ENCODE data around the gene PARD3. TPM values are rescaled to one million over a fixed set of nuclear protein-coding genes. Genes with fewer than 3 reads are reported as not detected.

Gene PARD3
- total RNA-seq, 1 experiment from 2014 or later, result 46.3 TPM

- CTCF ChIA-PET, result no interaction called here
- Histone ChIP-seq H3K79me2 (ENCODE audit: insufficient read depth, low read length) (peaks cover 31% of the 10 kb centered on the region; the same call in 1 of the 2 replicates), H3K27me3 (ENCODE audit: insufficient read depth, low read length) (no peaks in the 10 kb centered on the region), H3K9me2 (ENCODE audit: insufficient read depth) (no peaks in the 10 kb centered on the region), H3K4me2 (ENCODE audit: low read length) (peak overlapping the region; percentile 8; the same call in 1 of the 2 replicates), H3K4me3 (replicated peaks in 1 of 2; ENCODE audit: low read depth in 1 of 2, low read length in 2 of 2) (no peak overlapping the region), H3K36me3 (ENCODE audit: control insufficient read depth in 1 of 2, insufficient read depth in 2 of 2, low read length in 2 of 2) (no peaks in the 10 kb centered on the region), H3K9ac (ENCODE audit: low read length) (no peak overlapping the region), H3K9me3 (ENCODE audit: control insufficient read depth in 1 of 2, insufficient read depth in 1 of 2, low read depth in 1 of 2, low read length in 2 of 2) (no peaks in the 10 kb centered on the region), H3K27ac (ENCODE audit: low read depth, low read length) (no peak overlapping the region), H3K4me1 (ENCODE audit: control insufficient read depth in 1 of 2, insufficient read depth in 2 of 2, low read length in 2 of 2) (peaks cover 40 to 52% of the 10 kb centered on the region in 2 experiments), H2AFZ (ENCODE audit: low read depth, low read length, poor library complexity, severe bottlenecking) (no peak overlapping the region), H4K20me1 (ENCODE audit: insufficient read depth) (no peaks in the 10 kb centered on the region; the same call in 1 of the 2 replicates)
- RAD21 ChIA-PET (ENCODE audit: low non-redundant PET in 1 of 2, low total read pairs in 2 of 2, uncharacterized antibody in 2 of 2, unreplicated experiment in 2 of 2), result no interaction called here
- no peak for DNase-seq (ENCODE audit: low read depth, low spot score)
- TF ChIP-seq REST (IDR thresholded peaks at IDR 0.05; ENCODE audit: low read depth), result no peak
- no peak for TF ChIP-seq MAX (IDR thresholded peaks at IDR 0.05)
- no peak for TF ChIP-seq RAD21 (IDR thresholded peaks at IDR 0.05; ENCODE audit: low read depth)
- no peak for TF ChIP-seq YY1 (IDR thresholded peaks at IDR 0.05; ENCODE audit: extremely low read depth, insufficient replicate concordance, low read depth, low read length)
- peak; percentile 51 for TF ChIP-seq JUND (IDR thresholded peaks at IDR 0.05)
- no peak for TF ChIP-seq EGR1 (IDR thresholded peaks at IDR 0.05; ENCODE audit: low read depth)
- no peak for TF ChIP-seq POLR2A (IDR thresholded peaks at IDR 0.05; ENCODE audit: borderline replicate concordance, extremely low read depth, insufficient read depth, insufficient read length)
- TF ChIP-seq FOSL1 (IDR thresholded peaks at IDR 0.05; ENCODE audit: low read depth), result peak; percentile 60
- no peak for TF ChIP-seq CBX3 (IDR thresholded peaks at IDR 0.05; ENCODE audit: low read depth)
- no peak for TF ChIP-seq ZNF274 (IDR thresholded peaks at IDR 0.05; ENCODE audit: low read depth, low read length)
- no peak for TF ChIP-seq CTCF (IDR thresholded peaks at IDR 0.05 in 2 of 3, conservative IDR thresholded peaks at IDR 0.05 in 1 of 3; ENCODE audit: borderline replicate concordance in 1 of 3, insufficient read depth in 1 of 3, low read depth in 2 of 3, low read length in 2 of 3)
- intact Hi-C loops (cut with micrococcal nuclease), result no loop called here
- ATAC-seq, result peak; percentile 77
- BruUV-seq (replicated peaks), result no TSS peak
- POLR2A ChIA-PET, result no interaction called here
Measured at GRCh38 chr10:34696423-34696822, 118.7 kb downstream of the PARD3 start.

All from HCT116 (cell line).